SHP77 (cell line): Measurements from ENCODE around the gene ADM5.

Experiments used
- DNase-seq, 2 experiments: peaks; one replicate each; lab custom pipeline; 2025; lab: John Stamatoyannopoulos, UW

The ADM5 gene

GRCh38 chr19:49680421-49681351 is 8.7 kb upstream of the ADM5 start:
- DNase-seq = peak; percentile 60 to 82

- no peak for DNase-seq
Measured at GRCh38 chr19:49681830-49682229, 7.6 kb upstream of the ADM5 start.

- no peak for DNase-seq
Measured at GRCh38 chr19:49682274-49682673, 7.1 kb upstream of the ADM5 start.

- no peak for DNase-seq
Measured at GRCh38 chr19:49683814-49684250, 5.6 kb upstream of the ADM5 start.

GRCh38 chr19:49684251-49684982 is 5.0 kb upstream of the ADM5 start:
- DNase-seq = no peak

- DNase-seq = no peak
Measured at GRCh38 chr19:49684983-49685553, 4.3 kb upstream of the ADM5 start.

GRCh38 chr19:49685845-49686332 is 3.5 kb upstream of the ADM5 start:
- no peak for DNase-seq

- no peak for DNase-seq
Measured at GRCh38 chr19:49686503-49687088, 2.8 kb upstream of the ADM5 start.

GRCh38 chr19:49687150-49687549 is 2.2 kb upstream of the ADM5 start:
- DNase-seq = no peak

- DNase-seq = no peak
Measured at GRCh38 chr19:49687566-49688316, 1.7 kb upstream of the ADM5 start.

GRCh38 chr19:49688531-49689132 is 762 bp upstream of the ADM5 start:
- no peak for DNase-seq

- DNase-seq = no peak
Measured at GRCh38 chr19:49690079-49690655, 773 bp downstream of the ADM5 start.

GRCh38 chr19:49690656-49691242 is 1.4 kb downstream of the ADM5 start, which contains the start of gene CPT1C:
CPT1C (plus strand) TSS chr19:49691116; CDS start chr19:49692253, 1,137 bp downstream.
- peak; percentile 90 to 93 for DNase-seq

GRCh38 chr19:49691243-49692146 is 2.1 kb downstream of the ADM5 start:
- DNase-seq = peak; percentile 88 to 93

GRCh38 chr19:49692147-49692506 is 2.7 kb downstream of the ADM5 start:
- DNase-seq = peak in 1 of 2 experiments; percentile 52

- DNase-seq = no peak
Measured at GRCh38 chr19:49696115-49696514, 6.7 kb downstream of the ADM5 start.

GRCh38 chr19:49696865-49697264 is 7.5 kb downstream of the ADM5 start:
- no peak for DNase-seq

- no peak for DNase-seq
Measured at GRCh38 chr19:49699364-49699763, 10.0 kb downstream of the ADM5 start.

GRCh38 chr19:49700563-49700962 is 11.2 kb downstream of the ADM5 start:
- no peak for DNase-seq
